Activated gamma-delta T cell treated with Interleukin-2 at 50 U/mL for 16 hours (primary cell): ENCODE data around the gene RNF103.

ENCODE experiments used
- DNase-seq: peaks from one replicate; pipeline ENCODE4 v3.0.0-alpha.2; 2020

RNF103 gene

DNA sequence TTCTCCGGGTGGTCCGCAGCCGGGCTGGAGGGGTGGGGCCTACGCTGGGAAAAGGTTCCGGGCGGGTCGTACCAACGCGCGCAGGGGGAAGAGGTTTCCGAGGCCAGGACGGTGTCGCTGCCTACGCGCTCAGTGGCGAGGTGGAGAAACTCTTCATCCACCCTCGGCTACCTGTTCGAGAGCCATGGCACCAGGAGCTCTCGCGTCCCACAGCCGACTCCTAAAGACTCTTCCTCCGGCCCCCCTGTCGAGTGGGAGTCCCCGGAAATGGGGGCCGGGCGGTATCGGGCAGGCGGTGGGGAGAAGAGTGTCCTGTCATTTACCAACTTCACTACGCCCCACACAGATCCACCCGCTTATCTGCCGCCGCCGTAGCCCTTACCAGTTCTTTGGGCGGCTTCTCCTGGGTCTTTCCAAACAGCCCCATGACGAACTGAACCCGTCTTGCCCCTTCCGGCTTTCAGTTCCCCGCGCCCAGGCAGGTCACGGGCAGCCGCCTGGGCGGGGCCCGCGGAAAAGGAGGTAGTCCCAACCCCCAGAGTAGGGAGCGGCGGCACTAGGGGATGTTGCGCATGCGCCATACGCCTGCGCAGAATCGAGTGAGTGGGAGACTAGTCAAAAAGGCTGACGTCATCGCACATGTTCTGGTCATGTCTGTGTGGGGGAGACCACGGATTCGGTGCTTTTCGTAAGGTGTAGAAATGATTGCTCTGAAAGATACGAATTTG is 60.6 kb downstream of the RNF103 start, which contains the start of gene CHMP3:
Gene CHMP3 (minus strand): TSS at position 522 of the 728 bp plus-strand sequence. CDS start 95 bp downstream, at position 427.
- peak; percentile 93 for DNase-seq

- DNase-seq: no peak
Observed at GRCh38 chr2:86562485-86562921, 61.2 kb downstream of the RNF103 start.

- DNase-seq: no peak
Observed at GRCh38 chr2:86557836-86558235, 65.8 kb downstream of the RNF103 start.

GRCh38 chr2:86556508-86556907 is 67.2 kb downstream of the RNF103 start:
- no peak for DNase-seq
